Suprapubic skin (tissue), 4 donors: ENCODE data around the gene KATNIP.

ENCODE experiments used
- EP300 ChIP-seq: sonication (generic); formaldehyde crosslinking; IDR thresholded peaks from one replicate; pipeline ENCODE4 v1.6.1; 2017; ENCODE audit warnings: antibody characterized with exemption
- POLR2A ChIP-seq, 2 donors: fragments of 450-650 bp; IDR thresholded peaks; one replicate each; pipeline ENCODE4 v1.6.1; 2017; ENCODE audit warnings: antibody characterized with exemption in 2 of 2, mild to moderate bottlenecking in 2 of 2, moderate library complexity in 2 of 2
- POLR2AphosphoS5 ChIP-seq, 3 donors: sonication (generic); formaldehyde crosslinking; IDR thresholded peaks; one replicate each; pipeline ENCODE4 v1.6.1; 2017; ENCODE audit warnings: antibody characterized with exemption in 3 of 3
- TF ChIP-seq, protein P1 (sequence below), 2 donors: fragments of 200-600 bp in 1 of 2; fragments of 450-650 bp in 1 of 2; sonication (generic) in 1 of 2; IDR thresholded peaks; one replicate each; pipeline ENCODE4 v1.5.1; 2016 to 2019; ENCODE audit warnings: antibody characterized with exemption in 2 of 2, mild to moderate bottlenecking in 1 of 2, moderate library complexity in 1 of 2

- TF ChIP-seq, protein P1, sequence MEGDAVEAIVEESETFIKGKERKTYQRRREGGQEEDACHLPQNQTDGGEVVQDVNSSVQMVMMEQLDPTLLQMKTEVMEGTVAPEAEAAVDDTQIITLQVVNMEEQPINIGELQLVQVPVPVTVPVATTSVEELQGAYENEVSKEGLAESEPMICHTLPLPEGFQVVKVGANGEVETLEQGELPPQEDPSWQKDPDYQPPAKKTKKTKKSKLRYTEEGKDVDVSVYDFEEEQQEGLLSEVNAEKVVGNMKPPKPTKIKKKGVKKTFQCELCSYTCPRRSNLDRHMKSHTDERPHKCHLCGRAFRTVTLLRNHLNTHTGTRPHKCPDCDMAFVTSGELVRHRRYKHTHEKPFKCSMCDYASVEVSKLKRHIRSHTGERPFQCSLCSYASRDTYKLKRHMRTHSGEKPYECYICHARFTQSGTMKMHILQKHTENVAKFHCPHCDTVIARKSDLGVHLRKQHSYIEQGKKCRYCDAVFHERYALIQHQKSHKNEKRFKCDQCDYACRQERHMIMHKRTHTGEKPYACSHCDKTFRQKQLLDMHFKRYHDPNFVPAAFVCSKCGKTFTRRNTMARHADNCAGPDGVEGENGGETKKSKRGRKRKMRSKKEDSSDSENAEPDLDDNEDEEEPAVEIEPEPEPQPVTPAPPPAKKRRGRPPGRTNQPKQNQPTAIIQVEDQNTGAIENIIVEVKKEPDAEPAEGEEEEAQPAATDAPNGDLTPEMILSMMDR (IDR thresholded peaks at IDR 0.05) = no peak
- TF ChIP-seq POLR2AphosphoS5 (IDR thresholded peaks at IDR 0.05) = no peak
- TF ChIP-seq POLR2A (IDR thresholded peaks at IDR 0.05) = no peak
- TF ChIP-seq EP300 = no peak
These were observed 43.2 kb upstream of the KATNIP start for GRCh38 chr16:27506771-27507170.
